ENCODE results near the gene FBXO34.
A peak's percentile ranks its signal among the peaks of the same experiment; 100 is the strongest.

Gene FBXO34

DNA sequence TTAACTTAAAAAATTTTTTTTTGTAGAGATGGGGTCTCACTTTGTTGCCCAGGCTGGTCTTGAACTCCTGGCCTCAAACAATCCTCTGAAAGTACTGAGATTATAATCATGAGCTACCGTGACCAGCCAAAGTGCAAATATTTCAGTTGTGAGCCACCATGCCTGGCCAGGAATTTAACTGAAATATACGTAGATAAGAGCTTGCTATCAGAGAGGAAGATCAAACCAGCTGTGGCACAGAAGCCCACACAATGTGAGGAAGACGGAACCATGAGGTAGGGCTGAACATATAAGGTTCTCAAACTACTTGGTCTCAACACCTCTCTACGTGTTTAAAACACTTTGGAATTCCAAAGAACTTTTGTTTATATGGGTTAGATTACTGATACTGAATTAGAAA lies 111.3 kb downstream of the FBXO34 start:
- peak; percentile 62 for DNase-seq (ENCODE audit: low read depth)

DNA sequence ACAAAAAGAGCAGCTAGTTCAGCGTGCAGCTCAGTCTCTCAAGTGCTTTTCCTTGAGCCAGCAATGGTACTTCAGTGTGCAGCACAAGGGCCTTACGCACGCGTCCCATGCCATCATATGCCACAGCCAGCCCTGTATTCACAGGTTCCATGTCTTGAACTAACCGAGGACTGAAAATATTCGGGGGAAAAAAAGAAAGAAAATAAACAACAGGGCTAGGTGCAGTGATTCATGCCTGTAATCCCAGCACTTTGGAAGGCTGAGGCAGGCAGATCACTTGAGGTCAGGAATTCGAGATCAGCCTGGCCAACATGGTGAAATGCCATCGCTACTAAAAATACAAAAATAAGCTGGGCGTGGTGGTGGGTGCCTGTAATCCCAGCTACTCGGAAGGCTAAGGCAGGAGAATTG lies 111.8 kb downstream of the FBXO34 start:
- peak; percentile 71 for DNase-seq (ENCODE audit: low read depth)

DNA sequence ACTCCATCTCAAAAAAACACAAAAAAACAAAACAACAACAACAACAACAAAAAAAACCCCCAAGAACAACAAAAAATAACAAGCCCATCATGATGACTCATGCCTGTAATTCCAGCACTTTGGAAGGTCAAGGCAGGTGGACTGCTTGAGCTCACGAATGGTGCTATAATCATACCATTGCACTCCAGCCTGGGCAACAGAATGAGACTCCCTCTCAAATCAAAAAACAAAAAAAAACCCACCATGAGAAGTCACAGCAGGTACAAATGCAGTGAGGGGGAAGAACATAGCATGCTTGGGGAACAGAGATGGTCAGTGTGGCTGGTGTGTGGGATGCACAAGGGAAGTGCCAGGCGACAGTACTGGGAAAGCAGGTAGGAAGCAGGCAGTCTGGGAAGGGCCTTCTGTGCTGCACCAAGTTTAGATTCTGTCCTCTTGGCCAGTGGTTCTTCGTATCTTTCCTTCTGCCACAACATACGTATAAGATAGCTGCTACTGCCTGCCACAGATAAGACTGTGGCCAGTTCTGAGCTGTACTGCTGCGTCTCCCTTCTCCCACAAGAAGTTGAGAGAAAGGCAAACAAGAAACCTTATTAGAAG lies 112.4 kb downstream of the FBXO34 start:
- peak; percentile 43 for DNase-seq (ENCODE audit: low read depth)

DNA sequence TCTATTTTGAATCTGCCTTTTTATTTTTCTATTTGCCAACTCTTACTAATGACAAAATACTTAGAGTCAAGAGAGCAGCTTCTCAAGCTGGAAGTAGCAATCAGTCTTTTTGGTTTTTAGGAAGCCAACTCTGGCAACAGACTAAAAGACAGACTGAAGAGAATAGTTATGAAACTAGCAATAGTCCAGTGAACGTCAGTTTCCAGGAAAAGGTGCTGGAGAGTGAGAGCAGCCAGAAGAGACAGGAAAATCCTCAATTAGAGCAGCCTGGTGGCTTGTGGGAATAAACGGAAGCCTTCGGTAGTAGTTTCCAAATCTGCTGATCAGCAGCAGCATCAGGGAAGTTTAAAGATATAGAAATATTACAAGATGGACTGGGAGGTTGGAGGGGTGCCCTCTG lies 113.3 kb downstream of the FBXO34 start:
- DNase-seq (ENCODE audit: low read depth), result no peak

DNA sequence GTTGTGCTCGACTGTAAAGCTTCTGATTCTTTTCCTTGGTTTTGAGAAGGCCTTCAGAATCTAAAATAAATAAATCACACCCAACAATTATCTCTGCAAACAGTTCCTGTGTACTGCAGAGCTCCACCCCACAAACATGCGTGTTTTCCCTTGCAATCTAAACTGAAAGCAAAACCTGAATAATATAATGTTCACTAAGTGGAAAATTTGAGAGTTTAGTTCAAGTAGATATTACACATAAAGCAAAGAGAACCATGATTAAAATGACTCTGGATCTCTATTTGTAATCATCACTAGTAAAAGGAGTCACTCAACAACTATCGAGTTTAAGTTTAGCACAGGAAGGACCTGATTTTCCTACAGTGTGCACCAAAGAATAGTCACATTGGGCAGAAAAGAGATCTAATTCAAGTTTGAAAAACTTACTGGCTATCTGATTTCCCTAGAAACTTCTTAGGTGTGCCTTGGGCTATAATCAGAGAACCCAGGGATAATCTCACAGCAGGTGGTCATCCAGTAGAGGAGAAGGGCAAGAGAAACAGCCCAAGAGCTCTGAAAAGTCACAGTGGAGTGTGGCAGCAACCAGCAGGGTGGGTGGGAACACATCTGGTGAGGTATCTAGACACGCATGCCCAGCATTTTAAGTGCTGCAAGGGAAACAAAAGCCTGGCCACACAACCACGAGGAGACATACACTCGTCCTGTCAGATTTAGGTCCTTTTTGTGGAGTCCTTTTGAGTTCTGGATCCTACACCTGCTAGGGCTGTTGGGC lies 115.0 kb downstream of the FBXO34 start:
- no peak for DNase-seq (ENCODE audit: low read depth)

- no peak for DNase-seq (ENCODE audit: low read depth)
These were observed 115.9 kb downstream of the FBXO34 start for GRCh38 chr14:55387121-55387520.

DNA sequence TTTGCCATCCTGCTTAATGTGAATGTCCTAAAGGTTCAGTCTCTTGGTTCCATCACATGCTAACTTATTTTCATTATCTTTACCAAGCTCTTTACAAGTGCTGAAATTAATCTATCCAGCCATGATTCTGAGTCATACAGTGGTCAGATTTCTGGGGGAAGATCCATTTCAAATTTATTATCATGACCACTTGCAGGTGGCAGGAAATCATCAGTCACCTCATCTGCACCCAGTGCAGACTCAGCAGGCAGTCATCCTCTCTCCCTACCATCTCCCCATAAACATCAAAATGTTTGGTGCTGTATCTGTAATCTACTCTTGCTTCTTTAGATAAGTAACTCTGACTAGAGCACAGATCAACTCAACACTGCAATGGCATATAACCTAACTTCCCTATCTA lies 116.9 kb downstream of the FBXO34 start:
- DNase-seq (ENCODE audit: low read depth), result peak; percentile 41

GRCh38 chr14:55389330-55389729 lies 118.1 kb downstream of the FBXO34 start:
- no peak for DNase-seq (ENCODE audit: low read depth)

GRCh38 chr14:55398679-55399078 lies 127.5 kb downstream of the FBXO34 start:
- peak; percentile 88 for DNase-seq (ENCODE audit: low read depth)

GRCh38 chr14:55399183-55399582 lies 128.0 kb downstream of the FBXO34 start:
- DNase-seq (ENCODE audit: low read depth), result no peak

- no peak for DNase-seq (ENCODE audit: low read depth)
These were observed 128.6 kb downstream of the FBXO34 start for GRCh38 chr14:55399852-55400251.

DNA sequence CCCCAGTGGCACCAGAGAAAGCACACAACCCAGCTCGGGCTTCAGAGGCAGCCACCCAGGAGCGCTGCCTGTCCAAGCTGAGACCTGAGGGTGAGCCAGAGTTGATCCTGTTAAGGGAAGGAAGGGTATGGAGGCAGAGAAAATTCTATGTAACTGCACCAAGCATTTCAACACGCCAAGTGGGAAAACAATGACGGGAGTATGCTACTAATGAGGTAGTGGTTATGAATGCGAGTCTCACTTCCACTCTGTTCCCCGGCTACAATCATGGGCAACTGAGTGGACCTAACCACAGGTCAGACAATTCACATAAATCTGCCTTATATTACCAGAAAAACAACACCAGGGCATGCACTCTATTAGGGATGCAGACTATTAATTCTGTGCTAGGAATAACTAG lies 130.5 kb downstream of the FBXO34 start:
- DNase-seq (ENCODE audit: low read depth), result no peak

Data from HS-27A (cell line).